ENCODE data around the gene LTC4S.

Gene LTC4S

GRCh38 chr5:179812135-179812825, 18.5 kb downstream of the LTC4S start:
- DNase-seq (ENCODE audit: low read depth, low spot score) = no peak

- no peak for DNase-seq (ENCODE audit: low read depth, low spot score)
Observed at GRCh38 chr5:179812997-179813607, 19.3 kb downstream of the LTC4S start.

GRCh38 chr5:179814090-179814489, 20.3 kb downstream of the LTC4S start:
- DNase-seq (ENCODE audit: low read depth, low spot score) = no peak

DNA sequence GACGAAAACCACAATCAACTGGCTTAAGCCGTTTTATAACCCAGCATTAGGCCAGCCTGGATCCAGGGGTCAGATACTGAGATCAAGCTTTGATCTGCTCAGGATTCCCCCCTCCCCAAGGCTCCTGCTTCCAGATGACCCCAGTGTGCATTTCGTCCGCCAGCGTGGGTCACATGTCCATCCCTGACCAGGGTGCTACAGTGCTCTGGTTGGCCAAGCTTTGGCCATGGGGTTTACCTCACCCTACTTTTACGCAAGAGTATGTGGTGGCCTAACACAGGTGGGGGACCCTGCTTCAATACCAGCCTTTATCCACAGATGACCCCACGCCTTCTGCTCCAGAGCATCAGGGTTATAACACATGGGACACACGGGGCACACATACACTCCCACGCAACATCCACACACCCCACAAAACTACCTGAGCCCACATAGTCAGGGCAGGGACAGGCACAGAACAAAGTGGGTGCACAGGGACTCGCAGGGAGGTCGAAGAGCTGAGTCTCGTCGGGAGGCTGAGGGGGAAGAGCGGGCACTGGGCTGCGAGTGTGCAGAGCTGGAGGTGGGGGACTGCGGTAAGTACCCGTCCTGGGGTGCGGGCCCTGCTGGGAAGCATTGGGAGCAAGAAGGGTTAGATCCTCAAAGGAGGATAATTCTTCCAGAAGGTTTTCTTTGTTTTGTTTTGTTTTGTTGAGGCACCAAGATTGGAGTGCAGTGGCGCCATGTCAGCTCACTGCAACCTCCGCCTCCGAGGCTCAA, 21.9 kb downstream of the LTC4S start:
- DNase-seq (ENCODE audit: low read depth, low spot score) = no peak

- DNase-seq (ENCODE audit: low read depth, low spot score) = no peak
Observed at GRCh38 chr5:179816401-179816795, 22.6 kb downstream of the LTC4S start.

DNA sequence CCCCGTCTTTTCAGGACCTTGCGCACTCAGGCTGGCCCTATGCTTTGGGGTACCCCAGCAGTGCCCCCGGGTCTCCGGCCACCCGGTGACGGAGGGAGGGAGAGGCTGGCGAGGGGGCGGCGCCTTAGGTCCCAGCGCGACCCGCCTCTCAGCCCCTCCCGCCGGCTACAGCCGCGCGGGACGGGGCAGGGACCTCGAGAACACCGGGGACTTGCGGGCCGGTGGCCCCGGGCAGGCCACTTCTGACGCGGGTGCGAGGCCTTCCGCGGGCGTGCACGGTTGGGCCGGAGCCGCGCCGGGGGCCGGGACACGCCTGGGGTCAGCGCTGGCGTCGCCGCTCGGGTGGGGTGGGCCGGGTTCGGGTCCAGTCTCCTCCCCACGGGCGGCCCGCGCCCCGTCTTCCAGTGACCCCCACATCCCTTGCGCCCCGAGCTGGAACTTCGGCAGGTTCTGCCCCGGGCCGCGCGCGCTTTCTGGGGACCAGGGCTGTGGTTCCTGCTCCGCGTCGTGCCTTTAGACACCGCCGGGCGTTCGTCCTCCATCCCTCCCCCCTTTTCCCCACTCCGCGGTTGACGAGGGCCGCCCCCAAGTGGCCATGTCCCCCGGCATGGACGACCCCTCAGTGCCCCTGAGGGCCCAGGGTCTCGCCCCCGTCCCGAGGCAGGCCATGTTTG, 23.1 kb downstream of the LTC4S start:
- no peak for DNase-seq (ENCODE audit: low read depth, low spot score)

- DNase-seq (ENCODE audit: low read depth, low spot score) = no peak
Observed at GRCh38 chr5:179817470-179817840, 23.7 kb downstream of the LTC4S start.

GRCh38 chr5:179817890-179818745, 24.3 kb downstream of the LTC4S start:
- DNase-seq (ENCODE audit: low read depth, low spot score) = no peak

- peak; percentile 69 for DNase-seq (ENCODE audit: low read depth, low spot score)
Observed at GRCh38 chr5:179818746-179819295, 25.0 kb downstream of the LTC4S start.

DNA sequence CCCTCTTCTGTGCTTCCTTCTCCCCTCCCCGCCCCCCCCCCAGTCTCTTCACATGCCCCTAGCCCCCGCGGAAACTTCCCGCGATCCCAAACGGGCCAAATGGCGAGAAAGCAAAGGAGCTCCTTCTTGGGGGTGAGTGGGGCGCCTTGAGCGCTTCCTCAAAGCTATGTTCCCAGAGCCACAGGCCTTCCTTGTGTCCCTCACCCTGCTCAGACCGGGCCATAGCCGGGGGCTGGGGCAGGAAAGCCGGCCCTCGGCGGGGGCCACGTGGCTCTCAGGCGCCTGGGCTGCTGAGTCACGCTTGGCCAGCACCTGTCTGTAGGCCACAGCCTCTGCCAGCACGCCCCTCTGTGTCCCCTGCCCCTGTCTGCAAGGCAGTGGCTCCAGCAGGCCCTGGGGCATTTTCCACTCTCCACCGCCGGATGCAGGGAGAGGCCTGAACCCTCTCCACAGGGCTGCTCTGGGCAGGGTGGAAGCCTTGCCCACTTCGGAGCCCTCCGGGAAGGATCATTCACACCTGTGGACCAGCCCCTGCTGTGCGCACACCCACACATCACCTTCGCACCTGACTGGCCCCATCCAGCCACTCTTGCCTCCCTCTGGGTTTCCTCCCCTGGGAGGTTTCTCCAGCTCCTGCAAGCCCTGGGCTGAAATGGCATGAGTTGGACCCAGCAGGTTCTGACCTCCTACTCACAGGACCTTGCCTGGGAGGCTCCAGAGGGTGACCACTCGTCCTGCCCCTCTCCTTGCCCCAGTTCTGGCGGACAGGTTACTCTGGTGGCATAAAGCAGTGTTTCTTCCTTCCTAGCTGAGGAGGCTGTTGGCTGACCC, 25.7 kb downstream of the LTC4S start:
- DNase-seq (ENCODE audit: low read depth, low spot score) = no peak

GRCh38 chr5:179820127-179820482, 26.3 kb downstream of the LTC4S start:
- DNase-seq (ENCODE audit: low read depth, low spot score) = no peak

DNA sequence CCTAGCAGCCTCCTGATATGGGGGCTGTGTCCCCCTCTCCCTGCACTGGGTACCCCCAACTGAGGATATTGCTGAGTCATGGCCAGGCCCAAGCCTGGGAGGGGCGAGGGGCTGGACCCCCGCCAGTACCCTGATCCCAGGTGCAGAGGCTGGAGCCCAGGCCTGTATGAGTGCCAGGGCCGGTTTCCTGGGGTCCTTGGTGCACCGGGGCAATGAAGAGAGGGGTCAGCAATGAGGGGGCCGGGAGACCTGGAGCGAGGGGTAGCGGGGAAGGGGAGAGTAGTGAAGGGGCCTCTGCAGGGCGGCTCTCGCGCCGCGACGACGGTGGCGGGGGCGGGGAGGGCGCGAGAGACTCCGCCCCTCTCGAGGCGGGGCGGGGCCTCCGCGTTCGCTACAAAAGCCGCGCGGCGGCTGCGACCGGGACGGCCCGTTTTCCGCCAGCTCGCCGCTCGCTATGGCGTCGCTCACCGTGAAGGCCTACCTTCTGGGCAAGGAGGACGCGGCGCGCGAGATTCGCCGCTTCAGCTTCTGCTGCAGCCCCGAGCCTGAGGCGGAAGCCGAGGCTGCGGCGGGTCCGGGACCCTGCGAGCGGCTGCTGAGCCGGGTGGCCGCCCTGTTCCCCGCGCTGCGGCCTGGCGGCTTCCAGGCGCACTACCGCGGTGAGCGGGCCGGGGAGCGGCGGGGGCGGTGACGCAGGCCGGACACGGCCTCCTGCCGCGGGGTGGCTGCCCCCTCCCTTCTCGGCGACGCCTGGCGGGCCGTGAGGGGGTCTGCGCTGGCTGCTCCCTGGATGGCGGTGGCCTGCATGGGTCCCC, 26.9 kb downstream of the LTC4S start, which contains the start of gene SQSTM1:
SQSTM1 (plus strand) TSS at position 423 of the 815 bp plus-strand sequence; CDS start at position 455, 32 bp downstream.
- peak; percentile 57 for DNase-seq (ENCODE audit: low read depth, low spot score)

DNA sequence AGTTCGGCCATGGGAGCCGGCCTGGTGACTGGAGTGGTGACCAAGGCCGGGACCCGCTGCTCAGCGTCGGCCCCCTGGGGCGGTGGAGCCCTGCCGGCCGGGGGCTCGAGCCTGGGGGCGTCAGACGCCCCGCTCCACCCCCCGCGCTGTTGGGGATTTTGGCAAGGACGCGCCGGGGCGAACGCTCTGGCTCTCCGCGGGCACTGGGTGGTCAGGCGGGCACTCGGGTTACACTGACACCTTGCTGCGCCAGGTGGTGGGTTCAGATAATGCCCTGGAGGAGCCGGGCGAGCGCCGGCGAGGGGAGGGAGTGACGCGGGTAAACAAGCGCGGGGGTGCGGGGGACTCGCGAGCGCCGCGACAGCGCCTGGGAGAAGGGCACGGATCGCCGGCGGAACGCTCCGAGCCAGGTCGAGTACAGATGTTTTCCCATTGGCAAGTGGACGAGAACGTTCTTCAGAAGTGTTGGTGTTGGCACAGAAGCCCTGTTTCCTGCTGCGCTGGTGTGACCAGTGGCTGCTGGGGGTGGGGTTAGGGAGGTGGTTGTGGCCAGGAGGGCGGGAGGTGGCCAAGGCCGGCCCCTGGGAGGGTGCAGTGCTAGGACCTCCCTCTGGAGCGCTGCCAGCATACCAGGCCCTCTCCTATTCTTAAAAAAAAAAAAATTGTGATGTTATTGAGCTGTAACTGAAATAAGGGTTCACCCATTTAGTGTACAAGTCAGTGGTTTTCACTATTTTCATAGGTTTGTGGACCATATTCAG, 27.7 kb downstream of the LTC4S start:
- DNase-seq (ENCODE audit: low read depth, low spot score) = peak; percentile 62

DNA sequence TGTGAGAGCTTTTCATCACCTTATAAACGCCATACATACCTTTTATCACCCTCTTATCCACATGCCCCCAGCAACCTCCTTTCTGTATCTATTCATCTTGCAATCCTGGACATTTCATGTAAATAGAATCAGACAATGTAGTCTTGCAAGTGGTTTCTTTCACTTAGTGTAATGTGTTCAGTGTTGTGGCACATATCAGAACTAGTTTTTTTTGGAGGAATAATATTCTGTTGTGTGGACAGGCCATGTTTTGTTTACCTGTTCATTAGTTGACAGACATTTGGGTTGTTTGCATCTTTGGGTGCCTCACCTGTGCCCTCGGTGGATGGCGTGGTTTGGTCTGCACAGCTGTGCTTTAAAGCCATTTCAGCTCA, 28.3 kb downstream of the LTC4S start:
- no peak for DNase-seq (ENCODE audit: low read depth, low spot score)

GRCh38 chr5:179822444-179822990, 28.7 kb downstream of the LTC4S start:
- no peak for DNase-seq (ENCODE audit: low read depth, low spot score)

DNA sequence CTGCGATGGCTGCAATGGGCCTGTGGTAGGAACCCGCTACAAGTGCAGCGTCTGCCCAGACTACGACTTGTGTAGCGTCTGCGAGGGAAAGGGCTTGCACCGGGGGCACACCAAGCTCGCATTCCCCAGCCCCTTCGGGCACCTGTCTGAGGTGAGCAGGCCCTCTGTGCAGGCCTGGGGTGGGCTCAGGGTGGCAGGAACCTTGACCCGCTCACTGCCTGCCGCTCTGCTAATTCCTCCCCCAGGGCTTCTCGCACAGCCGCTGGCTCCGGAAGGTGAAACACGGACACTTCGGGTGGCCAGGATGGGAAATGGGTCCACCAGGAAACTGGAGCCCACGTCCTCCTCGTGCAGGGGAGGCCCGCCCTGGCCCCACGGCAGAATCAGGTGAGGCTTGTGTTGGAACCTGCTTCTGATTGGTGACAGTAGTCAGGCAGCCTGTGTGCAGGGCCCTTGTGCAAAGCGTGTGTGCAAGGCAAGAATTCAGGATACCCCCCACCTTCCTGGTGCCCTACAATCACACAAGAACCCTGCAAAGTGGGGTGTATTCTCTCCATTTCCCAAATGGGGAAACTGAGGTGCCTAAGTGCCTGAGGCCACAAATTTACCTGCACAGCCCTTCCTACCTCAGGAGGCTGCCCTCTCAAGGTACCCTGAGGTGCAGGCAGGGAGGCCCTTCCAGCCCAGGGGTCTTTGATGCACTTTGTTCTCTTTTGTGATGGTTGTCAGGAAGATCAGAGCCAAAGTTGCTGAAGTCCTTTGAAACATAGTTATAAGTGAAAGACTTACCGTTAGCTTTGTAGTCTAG, 30.4 kb downstream of the LTC4S start:
- no peak for DNase-seq (ENCODE audit: low read depth, low spot score)

- DNase-seq (ENCODE audit: low read depth, low spot score) = no peak
Observed at GRCh38 chr5:179824745-179825112, 30.9 kb downstream of the LTC4S start.
